ENCODE results near the gene PPM1H. TPM values are rescaled to one million over a fixed set of nuclear protein-coding genes. Genes with fewer than 3 reads are reported as not detected.

PPM1H gene
- polyA plus RNA-seq, 1 of the 3 experiments (the other 2 are of a cell fraction), result 0.13 TPM

DNA sequence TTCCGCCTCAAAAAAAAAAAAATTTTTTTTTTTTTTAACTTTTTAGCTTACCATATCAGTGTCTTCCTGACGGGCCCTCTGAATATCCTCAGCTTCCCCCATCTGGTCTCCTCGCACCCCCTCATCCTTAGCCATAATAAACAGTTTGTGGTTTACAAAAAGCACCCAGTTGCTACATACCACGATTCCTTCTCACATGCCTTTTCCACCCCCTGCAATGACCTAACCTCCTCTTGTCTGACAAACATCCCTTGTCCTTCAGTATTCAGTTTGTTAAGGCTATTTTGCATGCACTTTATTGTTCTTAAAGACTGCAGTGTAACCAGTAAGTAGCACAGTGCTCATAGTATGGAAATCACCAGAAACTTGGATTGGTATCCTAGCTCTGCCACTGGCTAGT lies 88.5 kb downstream of the PPM1H start:
- no peaks in the 10 kb centered on the region for H3K4me1 ChIP-seq (ENCODE audit: control insufficient read depth in 1 of 2, insufficient read depth in 2 of 2, low read depth in 1 of 2, low read length in 1 of 2)
- H2AFZ ChIP-seq (ENCODE audit: low read depth), result no peak overlapping the region
- POLR2A ChIA-PET, result no interaction called here
- 48% methylated on average over 4 of the region's 4 CpGs for WGBS (ENCODE audit: low lambda C conversion rate)
- TF ChIP-seq GATA2 (CRISPR knock-in tag; IDR thresholded peaks at IDR 0.05) (no peak), SMC3 (IDR thresholded peaks at IDR 0.05; ENCODE audit: low read depth, low read length) (no peak), EZH2phosphoT487 (IDR thresholded peaks at IDR 0.05; ENCODE audit: borderline replicate concordance, low read depth) (no peak)
- no peaks in the 10 kb centered on the region for H4K20me1 ChIP-seq (ENCODE audit: insufficient read depth)
- CTCF ChIA-PET, result no interaction called here
- H3F3A ChIP-seq (replicated peaks; ENCODE audit: insufficient read depth), result peaks cover 7% of the 10 kb centered on the region
- no peaks in the 10 kb centered on the region for H3K79me2 ChIP-seq (ENCODE audit: insufficient read depth)
- no peak overlapping the region for H3K27ac ChIP-seq (ENCODE audit: low read depth in 2 of 2, low read length in 1 of 2)
- no peaks in the 10 kb centered on the region for H3K9me2 ChIP-seq
- H3K36me3 ChIP-seq (replicated peaks in 1 of 2; ENCODE audit: control insufficient read depth in 1 of 2, insufficient read depth in 2 of 2, low read length in 1 of 2), result no peaks in the 10 kb centered on the region
- no peak overlapping the region for H3K4me2 ChIP-seq
- no peaks in the 10 kb centered on the region for H3K9me3 ChIP-seq
- no peak overlapping the region for H3K4me3 ChIP-seq (ENCODE audit: low read depth in 2 of 2, low read length in 1 of 2)
- DNase-seq, result no peak
- H3K27me3 ChIP-seq (ENCODE audit: insufficient read depth), result no peaks in the 10 kb centered on the region
- H3K9ac ChIP-seq, result no peak overlapping the region

DNA sequence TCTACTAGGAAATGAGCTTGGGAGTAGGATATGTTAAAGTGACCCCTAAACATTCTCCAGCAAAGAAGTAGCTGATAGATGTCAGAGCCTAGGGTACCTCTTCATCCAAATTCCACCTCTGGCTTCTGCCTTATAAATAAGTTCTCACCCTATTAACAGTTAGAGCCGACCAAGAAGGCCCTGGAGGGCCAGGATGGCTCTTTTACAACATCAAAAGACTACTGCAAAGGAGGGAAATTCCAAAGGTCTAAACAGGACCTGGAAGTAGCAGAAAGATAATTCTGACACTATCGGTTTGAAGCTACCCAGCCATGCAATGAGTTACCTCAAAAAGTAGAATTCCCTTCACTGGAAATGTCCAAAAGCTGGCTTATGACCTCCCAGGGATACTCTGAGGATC lies 90.0 kb downstream of the PPM1H start:
- TF ChIP-seq RFX5 (IDR thresholded peaks at IDR 0.05; ENCODE audit: low read length), result no peak
- Histone ChIP-seq H4K20me1 (ENCODE audit: insufficient read depth) (no peaks in the 10 kb centered on the region), H3K4me3 (ENCODE audit: low read depth in 2 of 2, low read length in 1 of 2) (no peak overlapping the region), H3K79me2 (ENCODE audit: insufficient read depth) (no peaks in the 10 kb centered on the region), H3K36me3 (replicated peaks in 1 of 2; ENCODE audit: control insufficient read depth in 1 of 2, insufficient read depth in 2 of 2, low read length in 1 of 2) (no peaks in the 10 kb centered on the region), H2AFZ (ENCODE audit: low read depth) (no peak overlapping the region), H3K27me3 (ENCODE audit: insufficient read depth) (no peaks in the 10 kb centered on the region), H3F3A (replicated peaks; ENCODE audit: insufficient read depth) (peaks cover 7% of the 10 kb centered on the region), H3K27ac (ENCODE audit: low read depth in 2 of 2, low read length in 1 of 2) (no peak overlapping the region), H3K9me2 (no peaks in the 10 kb centered on the region), H3K4me2 (no peak overlapping the region), H3K9me3 (no peaks in the 10 kb centered on the region), H3K9ac (no peak overlapping the region), H3K4me1 (ENCODE audit: control insufficient read depth in 1 of 2, insufficient read depth in 2 of 2, low read depth in 1 of 2, low read length in 1 of 2) (no peaks in the 10 kb centered on the region)
- DNase-seq, result no peak
- ChIA-PET POLR2A (no interaction called here), CTCF (interaction anchor here (1.1 kb wide), 1 partner anchor 9 kb away, joined by 3 read pairs; no protein-coding TSS in a partner anchor)
- WGBS (ENCODE audit: low lambda C conversion rate), result 31% methylated on average over 2 of the region's 2 CpGs

DNA sequence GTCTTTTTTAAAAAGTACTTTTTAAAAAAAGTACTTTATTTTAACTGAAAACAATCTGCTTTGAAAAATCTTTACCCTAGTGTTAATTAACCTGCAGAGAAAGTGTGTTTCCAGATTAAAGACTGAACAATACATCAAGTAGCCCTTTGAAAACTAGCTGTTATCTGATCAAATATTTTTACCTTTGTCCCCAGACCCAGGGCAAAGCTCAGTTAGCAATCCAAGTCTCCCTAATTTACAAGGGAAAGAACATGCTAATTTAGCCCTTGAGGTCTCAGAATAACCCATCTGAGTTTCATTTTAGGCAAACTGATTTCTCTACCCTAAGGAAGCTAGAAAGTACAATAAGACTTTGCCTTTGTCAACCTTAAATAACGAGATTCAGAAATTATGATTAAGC lies 91.2 kb downstream of the PPM1H start:
- DNase-seq, result no peak
- WGBS (ENCODE audit: low lambda C conversion rate), result 22% methylated on average over 1 of the region's 1 CpG
- Histone ChIP-seq H3K4me1 (ENCODE audit: control insufficient read depth in 1 of 2, insufficient read depth in 2 of 2, low read depth in 1 of 2, low read length in 1 of 2) (no peaks in the 10 kb centered on the region), H3K79me2 (ENCODE audit: insufficient read depth) (no peaks in the 10 kb centered on the region), H3K36me3 (replicated peaks in 1 of 2; ENCODE audit: control insufficient read depth in 1 of 2, insufficient read depth in 2 of 2, low read length in 1 of 2) (no peaks in the 10 kb centered on the region), H3K4me2 (no peak overlapping the region), H3F3A (replicated peaks; ENCODE audit: insufficient read depth) (peaks cover 7% of the 10 kb centered on the region), H2AFZ (ENCODE audit: low read depth) (no peak overlapping the region), H3K9me2 (no peaks in the 10 kb centered on the region), H3K9ac (no peak overlapping the region), H3K27ac (ENCODE audit: low read depth in 2 of 2, low read length in 1 of 2) (no peak overlapping the region), H3K9me3 (no peaks in the 10 kb centered on the region), H3K27me3 (ENCODE audit: insufficient read depth) (no peaks in the 10 kb centered on the region), H4K20me1 (ENCODE audit: insufficient read depth) (no peaks in the 10 kb centered on the region), H3K4me3 (ENCODE audit: low read depth in 2 of 2, low read length in 1 of 2) (no peak overlapping the region)
- CTCF ChIA-PET, result interaction anchor here (0.9 to 1.1 kb wide), 2 partner anchors 8 to 30 kb away, joined by 3 to 4 read pairs; no protein-coding TSS in a partner anchor
- POLR2A ChIA-PET, result no interaction called here
- TF ChIP-seq TAF1 (IDR thresholded peaks at IDR 0.05; ENCODE audit: borderline replicate concordance, low read depth, low read length) (no peak), YY1 (IDR thresholded peaks at IDR 0.05; ENCODE audit: low read depth) (no peak), EP300 (IDR thresholded peaks at IDR 0.05; ENCODE audit: borderline replicate concordance in 1 of 2, low read depth in 1 of 2, low read length in 1 of 2) (no peak), MXI1 (IDR thresholded peaks at IDR 0.05; ENCODE audit: low read depth, low read length) (no peak), FOXM1 (IDR thresholded peaks at IDR 0.05; ENCODE audit: low read depth) (no peak), FOSL2 (IDR thresholded peaks at IDR 0.05; ENCODE audit: borderline replicate concordance, low read depth) (no peak), RCOR1 (IDR thresholded peaks at IDR 0.05; ENCODE audit: low read length) (no peak), JUND (IDR thresholded peaks at IDR 0.05) (no peak), NFIC (IDR thresholded peaks at IDR 0.05; ENCODE audit: borderline replicate concordance) (no peak)
- TF ChIP-seq, protein P1, sequence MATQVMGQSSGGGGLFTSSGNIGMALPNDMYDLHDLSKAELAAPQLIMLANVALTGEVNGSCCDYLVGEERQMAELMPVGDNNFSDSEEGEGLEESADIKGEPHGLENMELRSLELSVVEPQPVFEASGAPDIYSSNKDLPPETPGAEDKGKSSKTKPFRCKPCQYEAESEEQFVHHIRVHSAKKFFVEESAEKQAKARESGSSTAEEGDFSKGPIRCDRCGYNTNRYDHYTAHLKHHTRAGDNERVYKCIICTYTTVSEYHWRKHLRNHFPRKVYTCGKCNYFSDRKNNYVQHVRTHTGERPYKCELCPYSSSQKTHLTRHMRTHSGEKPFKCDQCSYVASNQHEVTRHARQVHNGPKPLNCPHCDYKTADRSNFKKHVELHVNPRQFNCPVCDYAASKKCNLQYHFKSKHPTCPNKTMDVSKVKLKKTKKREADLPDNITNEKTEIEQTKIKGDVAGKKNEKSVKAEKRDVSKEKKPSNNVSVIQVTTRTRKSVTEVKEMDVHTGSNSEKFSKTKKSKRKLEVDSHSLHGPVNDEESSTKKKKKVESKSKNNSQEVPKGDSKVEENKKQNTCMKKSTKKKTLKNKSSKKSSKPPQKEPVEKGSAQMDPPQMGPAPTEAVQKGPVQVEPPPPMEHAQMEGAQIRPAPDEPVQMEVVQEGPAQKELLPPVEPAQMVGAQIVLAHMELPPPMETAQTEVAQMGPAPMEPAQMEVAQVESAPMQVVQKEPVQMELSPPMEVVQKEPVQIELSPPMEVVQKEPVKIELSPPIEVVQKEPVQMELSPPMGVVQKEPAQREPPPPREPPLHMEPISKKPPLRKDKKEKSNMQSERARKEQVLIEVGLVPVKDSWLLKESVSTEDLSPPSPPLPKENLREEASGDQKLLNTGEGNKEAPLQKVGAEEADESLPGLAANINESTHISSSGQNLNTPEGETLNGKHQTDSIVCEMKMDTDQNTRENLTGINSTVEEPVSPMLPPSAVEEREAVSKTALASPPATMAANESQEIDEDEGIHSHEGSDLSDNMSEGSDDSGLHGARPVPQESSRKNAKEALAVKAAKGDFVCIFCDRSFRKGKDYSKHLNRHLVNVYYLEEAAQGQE (IDR thresholded peaks at IDR 0.05; ENCODE audit: low read depth, low read length), result no peak
- TF ChIP-seq, protein P2, sequence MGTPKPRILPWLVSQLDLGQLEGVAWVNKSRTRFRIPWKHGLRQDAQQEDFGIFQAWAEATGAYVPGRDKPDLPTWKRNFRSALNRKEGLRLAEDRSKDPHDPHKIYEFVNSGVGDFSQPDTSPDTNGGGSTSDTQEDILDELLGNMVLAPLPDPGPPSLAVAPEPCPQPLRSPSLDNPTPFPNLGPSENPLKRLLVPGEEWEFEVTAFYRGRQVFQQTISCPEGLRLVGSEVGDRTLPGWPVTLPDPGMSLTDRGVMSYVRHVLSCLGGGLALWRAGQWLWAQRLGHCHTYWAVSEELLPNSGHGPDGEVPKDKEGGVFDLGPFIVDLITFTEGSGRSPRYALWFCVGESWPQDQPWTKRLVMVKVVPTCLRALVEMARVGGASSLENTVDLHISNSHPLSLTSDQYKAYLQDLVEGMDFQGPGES (IDR thresholded peaks at IDR 0.05; ENCODE audit: low read depth, low read length), result no peak
- TF ChIP-seq, protein P3, sequence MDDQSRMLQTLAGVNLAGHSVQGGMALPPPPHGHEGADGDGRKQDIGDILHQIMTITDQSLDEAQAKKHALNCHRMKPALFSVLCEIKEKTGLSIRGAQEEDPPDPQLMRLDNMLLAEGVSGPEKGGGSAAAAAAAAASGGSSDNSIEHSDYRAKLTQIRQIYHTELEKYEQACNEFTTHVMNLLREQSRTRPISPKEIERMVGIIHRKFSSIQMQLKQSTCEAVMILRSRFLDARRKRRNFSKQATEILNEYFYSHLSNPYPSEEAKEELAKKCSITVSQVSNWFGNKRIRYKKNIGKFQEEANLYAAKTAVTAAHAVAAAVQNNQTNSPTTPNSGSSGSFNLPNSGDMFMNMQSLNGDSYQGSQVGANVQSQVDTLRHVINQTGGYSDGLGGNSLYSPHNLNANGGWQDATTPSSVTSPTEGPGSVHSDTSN (IDR thresholded peaks at IDR 0.05), result no peak
- TF ChIP-seq, protein P4, sequence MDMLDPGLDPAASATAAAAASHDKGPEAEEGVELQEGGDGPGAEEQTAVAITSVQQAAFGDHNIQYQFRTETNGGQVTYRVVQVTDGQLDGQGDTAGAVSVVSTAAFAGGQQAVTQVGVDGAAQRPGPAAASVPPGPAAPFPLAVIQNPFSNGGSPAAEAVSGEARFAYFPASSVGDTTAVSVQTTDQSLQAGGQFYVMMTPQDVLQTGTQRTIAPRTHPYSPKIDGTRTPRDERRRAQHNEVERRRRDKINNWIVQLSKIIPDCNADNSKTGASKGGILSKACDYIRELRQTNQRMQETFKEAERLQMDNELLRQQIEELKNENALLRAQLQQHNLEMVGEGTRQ (IDR thresholded peaks at IDR 0.05; ENCODE audit: borderline replicate concordance, low read depth, low read length), result no peak
